ENCODE data around the gene FBF1. TPM values are rescaled to one million over a fixed set of nuclear protein-coding genes. Genes with fewer than 3 reads are reported as not detected.
A peak's percentile ranks its signal among the peaks of the same experiment; 100 is the strongest.
"Not testable (repeated sequence)": the region's sequence is repeated elsewhere in the genome, so short reads cannot be mapped to it uniquely, and the experiment has no call there.

The FBF1 gene
- total RNA-seq, 1 donor from 2014 or later: 3.5 TPM

DNA sequence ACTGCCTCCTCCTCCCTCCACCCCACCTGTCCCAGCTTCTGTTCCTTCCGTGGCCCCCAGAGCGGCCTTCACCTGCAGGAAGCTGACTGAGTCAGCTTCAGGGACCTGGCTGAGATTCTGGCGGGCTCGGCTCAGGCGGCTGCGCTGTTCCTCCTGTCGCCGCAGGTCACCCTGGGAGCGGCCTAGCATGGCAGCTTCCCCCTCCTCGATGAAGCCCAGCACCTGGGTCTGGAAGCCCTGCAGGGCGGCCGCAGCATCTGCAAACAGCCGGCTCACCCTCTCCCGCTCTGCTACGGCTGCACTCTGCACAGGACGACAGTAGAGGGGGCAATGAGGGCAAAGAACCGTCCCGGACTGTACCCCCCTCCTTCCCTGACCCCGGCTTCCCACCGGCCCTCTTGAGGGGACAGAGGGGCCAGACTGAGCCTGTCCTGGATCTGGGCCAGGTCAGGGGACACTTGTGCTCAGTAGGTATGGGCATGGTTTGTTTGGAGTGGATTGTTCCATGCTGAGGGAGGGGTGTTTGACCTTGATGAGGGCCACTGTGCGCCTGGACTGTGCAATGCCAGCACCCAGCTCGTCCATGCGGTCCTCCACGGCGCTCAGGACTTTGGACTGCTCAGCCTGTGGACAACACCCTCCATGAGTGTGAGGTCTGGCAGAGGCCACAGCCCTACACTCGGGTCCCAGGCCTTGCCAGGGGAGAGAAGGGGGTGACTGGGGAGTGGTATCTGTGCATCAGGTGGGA, 64.5 kb downstream of the FBF1 start:
- peak in 1 of 2 donors; percentile 69 for DNase-seq (ENCODE audit: low read depth in 2 of 2)

DNA sequence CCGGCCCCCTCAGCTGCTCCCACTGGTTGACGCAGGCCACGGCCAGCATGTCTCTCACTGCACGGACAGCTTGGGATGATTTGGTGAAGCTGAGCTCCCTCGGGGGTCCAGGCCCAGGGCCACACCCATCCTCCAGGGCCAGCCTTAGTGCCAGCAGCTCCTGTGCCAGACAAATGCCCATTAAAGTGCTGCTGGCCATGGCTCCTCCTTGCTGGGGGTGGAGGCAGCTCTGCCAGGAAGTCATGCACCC, 65.0 kb downstream of the FBF1 start:
- no peak for DNase-seq (ENCODE audit: low read depth in 2 of 2)

DNA sequence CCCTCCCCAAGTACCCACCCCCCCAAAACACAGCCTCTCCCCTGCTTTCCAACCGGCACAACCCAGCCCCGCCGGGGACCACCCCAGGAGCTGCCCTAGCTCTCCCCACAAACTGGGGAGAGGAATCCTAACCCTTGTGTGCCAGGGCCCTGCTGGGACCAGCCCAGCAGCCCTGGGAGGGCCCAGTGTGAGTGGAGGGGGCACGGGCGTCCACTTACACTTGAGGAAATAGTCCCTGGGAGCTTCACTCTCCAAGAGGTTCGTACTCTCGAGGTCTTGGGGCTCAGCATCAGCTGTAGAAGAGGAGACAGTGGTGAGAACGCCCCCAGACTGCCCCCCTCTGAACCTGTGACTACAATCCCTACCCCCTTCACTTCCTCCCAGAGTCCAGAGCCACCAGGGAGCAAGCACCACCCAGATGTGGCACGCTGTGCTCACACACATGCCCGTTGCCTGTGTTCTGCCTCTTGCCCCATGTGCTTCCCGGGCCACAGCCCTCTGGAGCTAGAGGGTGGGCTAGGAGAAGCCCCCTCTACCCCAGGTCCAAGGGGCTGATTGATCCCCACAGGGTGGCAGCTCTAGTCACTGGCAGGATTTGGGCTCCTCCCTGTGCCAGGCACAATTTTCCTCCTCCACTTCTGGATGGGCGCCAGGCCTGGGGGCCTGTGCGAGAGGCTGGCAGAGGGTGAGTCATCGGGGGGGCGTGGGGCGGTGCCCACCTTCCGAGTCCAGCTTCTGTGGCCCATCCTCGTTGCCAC, 65.5 kb downstream of the FBF1 start:
- DNase-seq (ENCODE audit: low read depth in 2 of 2): peak in 1 of 2 donors; percentile 36

DNA sequence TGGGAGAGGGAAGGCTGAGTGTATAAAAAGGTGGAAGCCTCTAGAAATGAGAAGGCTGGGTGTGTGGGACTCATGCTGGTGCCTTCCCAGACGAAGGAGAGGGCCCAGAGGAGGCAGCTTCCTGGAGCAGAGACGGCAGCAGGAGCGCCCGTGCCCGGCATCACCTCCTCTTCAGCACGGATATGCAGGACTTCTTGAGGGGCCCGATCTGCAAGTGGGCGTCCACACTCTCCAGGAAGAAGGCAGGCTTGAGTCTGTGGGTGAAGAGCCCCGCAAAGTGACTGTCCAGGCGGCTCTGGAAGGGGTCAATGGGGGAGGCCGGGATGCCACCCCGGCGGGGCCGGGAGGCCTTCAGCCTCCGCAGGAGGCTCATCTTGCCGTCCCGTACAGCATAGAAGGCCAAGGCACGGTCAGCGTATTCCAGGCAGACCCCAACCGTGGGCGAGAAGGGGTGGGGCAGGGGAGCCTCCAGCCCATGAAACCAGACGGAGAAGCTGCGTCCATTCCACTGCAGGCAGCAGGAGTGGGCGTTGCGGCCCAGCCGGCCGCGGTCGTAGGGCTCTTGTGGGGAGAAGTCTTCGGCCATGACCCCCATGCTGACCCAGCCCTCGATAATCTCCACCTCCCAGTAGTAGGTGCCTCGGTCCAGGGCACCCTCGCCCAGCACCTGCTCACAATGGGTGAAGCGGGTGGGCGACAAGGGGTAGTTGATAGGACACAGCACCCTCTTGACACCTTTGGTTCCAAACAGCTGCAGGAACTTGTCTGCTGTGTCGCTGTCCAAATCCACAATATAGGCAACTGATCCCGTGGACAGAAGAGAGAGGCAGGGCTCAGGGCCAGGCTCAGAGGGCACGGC, 66.3 kb downstream of the FBF1 start:
- no peak for DNase-seq (ENCODE audit: low read depth in 2 of 2)

DNA sequence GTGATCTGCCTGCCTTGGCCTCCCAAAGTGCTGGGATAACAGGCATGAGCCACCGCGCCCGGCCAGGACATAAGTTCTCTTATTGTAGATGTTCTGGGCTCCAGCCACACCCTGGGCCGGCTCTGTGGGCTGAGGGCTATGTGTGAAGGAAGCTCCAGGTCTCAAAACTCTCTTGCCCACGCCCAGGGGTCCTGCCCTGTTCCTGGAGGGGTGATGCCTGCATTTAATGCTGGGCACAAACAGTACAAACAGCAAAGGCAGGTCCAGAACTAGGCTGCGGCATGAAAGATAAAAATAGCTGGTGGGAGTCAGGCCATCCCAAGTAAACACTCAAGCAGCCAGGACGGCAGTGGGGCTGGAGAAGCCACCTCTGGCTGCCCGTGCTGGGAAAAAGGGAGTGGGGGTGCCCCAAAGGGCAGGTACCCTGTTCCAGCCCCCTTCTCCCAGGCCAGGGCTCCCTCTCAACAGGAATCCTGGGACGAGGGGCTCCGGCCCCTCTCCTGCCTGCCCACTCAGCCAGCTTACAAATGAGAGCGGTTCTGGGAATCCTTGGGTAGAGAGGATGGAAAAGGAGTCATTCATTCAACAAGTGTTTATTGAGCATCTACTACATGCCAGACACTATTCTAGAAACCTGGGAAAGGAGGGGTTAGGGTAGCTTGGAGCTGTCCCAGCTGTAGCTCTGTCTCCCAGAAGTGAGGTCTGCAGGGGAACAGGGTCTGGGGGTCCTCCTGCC, 67.1 kb downstream of the FBF1 start:
- no peak for DNase-seq (ENCODE audit: low read depth in 2 of 2)

DNA sequence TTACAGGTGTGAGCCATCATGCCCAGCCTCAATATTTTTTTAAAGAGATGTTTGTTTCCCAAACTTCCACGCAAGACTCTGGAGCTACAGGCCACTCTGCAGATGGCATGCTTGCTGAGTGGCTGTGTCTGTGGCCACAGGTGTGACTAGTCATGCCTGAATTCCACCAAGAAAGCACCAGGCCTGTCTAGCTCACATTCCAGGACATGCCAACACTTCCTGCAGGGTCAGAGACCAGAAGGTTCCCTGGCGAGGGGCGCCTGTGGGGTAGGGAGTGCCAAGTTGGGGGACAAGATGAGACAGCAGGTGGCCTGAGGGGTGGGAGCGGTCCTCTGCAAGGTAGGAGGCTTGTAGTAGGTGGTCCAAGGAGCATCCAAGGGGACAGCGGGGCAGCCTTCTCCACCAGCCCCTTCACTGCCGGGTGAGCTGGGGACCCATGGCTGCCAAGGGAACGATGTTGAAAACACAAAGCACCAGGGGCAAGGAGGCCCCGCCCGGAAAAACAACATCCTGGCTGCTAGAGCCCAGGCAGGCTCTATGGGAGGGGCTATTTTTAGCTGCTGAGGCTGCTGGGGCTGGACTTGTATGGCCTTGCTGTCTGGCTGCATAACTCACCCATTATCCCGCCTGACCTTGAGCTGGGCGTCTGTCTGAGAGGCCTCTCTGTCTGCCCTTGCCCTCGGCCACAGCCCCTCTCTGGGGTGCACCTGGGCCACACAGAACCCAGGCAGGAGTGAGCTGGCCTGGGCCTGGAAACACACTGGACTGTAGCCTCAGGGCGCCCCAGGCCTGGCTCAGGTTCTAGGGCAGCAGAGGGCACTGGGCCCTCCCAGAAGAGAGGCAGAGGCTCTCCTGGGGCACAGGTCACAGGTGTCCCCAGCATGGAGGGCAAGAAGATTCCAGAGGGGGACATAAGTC, 68.1 kb downstream of the FBF1 start:
- peak; percentile 86 to 98 for DNase-seq (ENCODE audit: low read depth in 2 of 2)

DNA sequence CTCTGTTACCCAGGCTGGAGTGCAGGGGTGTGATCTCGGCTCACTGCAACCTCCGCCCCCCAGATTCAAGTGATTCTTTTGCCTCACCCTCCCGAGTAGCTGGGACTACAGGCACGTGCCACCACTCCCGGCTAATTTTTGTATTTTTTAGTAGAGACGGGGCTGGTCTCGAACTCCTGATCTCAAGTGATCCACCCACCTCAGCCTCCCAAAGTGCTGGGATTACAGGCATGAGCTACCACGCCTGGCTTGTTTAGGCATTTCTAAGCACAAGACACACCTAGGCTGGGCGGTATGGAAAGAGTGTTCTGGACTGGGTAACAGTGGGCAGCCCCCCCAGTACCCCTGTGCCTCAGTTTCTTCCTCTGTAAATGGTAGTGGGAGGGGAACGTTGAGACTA, 70.6 kb downstream of the FBF1 start:
- DNase-seq (ENCODE audit: low read depth in 2 of 2): not testable (repeated sequence)

DNA sequence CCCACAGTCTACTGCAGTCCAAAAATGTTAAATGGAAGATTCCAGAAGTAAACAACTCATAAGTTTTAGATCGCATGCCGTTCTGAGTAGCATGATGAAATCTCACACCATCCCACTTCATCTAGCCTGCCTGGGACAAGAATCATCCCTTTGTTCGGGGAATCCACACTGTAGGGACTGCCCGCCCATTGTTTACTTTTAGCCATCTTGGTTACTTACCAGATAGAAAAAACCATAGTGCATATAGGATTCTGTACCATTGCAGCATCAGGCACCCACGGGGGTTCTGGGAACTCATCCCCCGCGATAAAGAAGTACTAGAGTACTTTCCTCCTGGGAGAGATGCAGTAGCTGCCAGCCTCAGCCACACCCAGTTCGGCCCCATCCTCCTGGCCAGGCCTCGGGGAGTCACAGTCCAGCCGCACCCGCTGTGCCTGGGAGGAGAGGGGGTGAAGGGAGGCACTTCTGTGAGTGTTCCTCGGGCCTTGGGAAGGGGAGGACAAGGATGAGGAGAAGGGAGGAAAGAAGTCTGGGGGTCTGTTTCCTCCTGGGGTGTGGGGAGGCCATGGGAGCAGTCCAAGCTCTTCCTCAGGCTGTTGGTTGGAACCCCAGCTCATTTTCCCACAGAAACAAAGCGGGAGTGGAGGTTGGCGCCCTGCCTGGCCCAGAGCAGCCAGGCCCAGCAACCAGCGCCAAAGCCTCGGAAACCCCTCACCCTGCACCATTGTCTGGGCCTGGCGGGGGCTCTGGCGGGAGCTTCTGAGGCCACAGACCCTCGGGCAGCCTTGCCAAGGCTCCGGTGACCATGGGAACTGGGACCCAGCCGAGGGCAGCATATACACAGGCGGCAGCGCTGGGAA, 71.3 kb downstream of the FBF1 start:
- DNase-seq (ENCODE audit: low read depth in 2 of 2): peak; percentile 86 to 91

DNA sequence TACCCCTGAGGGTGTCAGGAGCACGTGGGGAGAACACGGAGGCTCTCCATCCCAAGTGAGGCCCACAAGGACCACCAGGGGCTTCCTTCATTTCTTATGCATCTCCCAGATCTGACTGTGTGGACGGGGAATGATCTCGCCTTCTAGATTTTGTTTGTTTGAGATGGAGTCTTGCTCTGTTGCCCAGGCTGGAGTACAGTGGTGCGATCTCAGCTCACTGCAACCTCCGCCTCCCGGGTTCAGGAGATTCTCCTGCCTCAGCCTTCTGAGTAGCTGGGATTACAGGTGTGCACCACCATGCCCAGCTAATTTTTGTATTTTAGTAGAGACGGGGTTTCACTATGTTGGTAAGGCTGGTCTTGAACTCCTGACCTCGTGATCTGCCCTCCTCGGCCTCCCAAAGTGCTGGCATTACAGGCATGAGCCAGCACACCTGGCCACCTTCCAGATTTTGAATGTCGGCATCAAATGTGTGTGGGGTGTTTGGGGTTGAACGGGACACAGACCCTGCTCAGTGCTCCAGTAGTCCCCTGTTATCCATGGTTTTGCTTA, 72.0 kb downstream of the FBF1 start:
- not testable (repeated sequence) for DNase-seq (ENCODE audit: low read depth in 2 of 2)

DNA sequence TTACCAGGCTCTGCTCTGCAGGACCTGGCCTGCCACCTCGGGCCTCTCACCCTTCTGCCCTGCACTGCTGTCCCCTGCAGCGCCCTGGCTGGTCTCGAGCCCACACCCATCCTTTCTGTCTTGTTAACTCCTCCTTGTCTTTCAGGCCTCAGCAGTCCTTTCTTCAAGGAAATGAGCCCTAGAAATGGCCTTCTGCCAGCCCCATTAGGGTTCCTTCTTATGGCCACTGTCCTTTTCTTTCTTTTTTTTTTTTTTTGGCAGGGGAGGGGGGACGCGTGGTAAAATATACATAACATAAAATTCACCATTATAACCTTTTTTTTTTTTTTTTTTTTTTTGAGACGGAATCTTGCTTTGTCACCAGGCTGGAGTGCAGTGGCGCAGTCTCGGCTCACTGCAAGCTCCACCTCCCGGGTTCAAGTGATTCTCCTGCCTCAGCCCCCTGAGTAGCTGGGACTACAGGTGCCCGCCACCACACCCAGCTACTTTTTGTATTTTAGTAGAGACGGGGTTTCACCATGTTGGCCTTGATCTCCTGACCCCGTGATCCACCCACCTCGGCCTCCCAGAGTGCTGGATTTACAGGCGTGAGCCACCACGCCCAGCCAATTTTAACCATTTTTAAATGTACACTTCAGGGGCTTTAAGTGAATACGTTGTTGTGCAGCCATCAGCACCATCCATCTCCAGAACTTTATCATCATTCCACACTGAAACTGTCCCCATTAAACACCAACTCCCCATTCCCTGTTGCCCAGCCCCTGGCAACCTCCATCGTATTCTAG, 75.2 kb downstream of the FBF1 start:
- DNase-seq (ENCODE audit: low read depth in 2 of 2): not testable (repeated sequence)

DNA sequence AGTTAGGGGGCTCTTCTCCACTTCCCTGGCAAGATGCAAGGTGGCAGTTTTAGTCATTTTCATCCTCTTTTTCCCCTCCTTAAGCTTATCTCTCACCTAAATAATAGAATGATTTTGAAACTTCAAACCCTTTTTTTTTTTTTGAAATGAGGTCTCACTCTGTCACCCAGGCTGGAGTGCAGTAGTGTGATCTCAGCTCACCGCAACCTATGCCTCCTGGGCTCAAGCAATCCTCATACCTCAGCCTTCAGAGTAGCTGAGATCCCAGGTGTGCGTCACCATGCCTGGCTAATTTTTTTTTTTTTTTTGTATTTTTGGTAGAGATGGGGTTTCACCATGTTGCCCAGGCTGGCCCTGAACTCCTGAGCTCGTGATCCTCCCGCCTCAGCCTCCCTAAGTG, 76.0 kb downstream of the FBF1 start:
- DNase-seq (ENCODE audit: low read depth in 2 of 2): not testable (repeated sequence)

DNA sequence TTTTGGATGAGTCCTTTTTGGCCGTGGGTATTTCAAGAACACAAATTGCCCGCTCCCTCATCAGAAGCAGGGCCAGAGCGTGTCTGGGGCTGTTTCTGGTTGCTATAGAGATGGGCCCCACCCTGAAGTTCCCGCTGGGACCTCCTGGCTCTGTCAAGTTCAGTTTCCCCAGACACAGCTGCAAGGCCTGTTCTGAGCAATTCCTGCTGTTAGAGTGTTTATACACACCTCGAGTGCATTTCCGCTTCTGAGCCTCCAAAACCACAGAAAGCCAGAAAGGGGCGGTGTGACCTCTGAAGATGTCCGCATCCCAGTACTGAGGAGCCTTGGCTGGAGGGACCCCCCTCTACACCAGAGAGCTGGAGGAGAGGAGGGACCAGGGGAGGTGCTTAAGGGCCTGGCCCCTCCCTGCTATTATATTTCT, 76.4 kb downstream of the FBF1 start:
- DNase-seq (ENCODE audit: low read depth in 2 of 2): no peak

DNA sequence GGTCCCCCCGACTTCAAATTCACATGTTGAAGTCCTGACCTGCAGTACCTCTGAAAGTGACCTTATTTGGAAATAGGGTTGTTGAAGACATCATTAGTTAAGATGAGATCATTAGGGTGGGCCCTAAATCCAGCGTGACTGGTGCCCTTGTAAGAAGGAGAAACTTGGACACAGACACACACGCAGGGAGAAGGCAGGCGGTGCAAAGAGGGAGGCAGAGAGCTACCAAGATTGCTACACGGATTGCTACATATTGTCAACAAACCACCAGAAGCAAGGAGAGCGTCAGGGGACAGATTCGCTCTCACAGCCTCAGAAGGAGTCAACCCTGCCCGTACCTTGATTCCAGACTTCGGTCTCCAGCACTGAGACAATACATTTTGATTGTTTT, 78.9 kb downstream of the FBF1 start:
- DNase-seq (ENCODE audit: low read depth in 2 of 2): no peak

Other genes with a start within 250 kb of the FBF1 start
- gene ITGB4, start 219.6 kb downstream of the FBF1 start, total RNA-seq: 16.9 and 37.6 TPM in 2 replicates
- gene GALK1, start 175.8 kb downstream of the FBF1 start, total RNA-seq: 85.7 and 96.2 TPM in 2 replicates
- 6.3 and 13.1 TPM in 2 replicates for gene UNK, start 156.2 kb downstream of the FBF1 start, total RNA-seq
- gene UNC13D, start 96.6 kb downstream of the FBF1 start, total RNA-seq: 2.8 and 2.9 TPM in 2 replicates
- 22.3 and 33.9 TPM in 2 replicates for gene WBP2, start 85.7 kb downstream of the FBF1 start, total RNA-seq
- gene TRIM47, start 62.5 kb downstream of the FBF1 start, total RNA-seq: 58.4 and 74.0 TPM in 2 replicates
- 23.0 and 31.9 TPM in 2 replicates for gene TRIM65, start 44.1 kb downstream of the FBF1 start, total RNA-seq
- 25.0 and 35.4 TPM in 2 replicates for gene MRPL38, start 36.2 kb downstream of the FBF1 start, total RNA-seq
- 39.3 and 51.2 TPM in 2 replicates for gene ACOX1, start 38.1 kb upstream of the FBF1 start, total RNA-seq
- 20.7 and 31.5 TPM in 2 replicates for gene TEN1, start 38.2 kb upstream of the FBF1 start, total RNA-seq
- 0.13 and 0.76 TPM in 2 replicates for gene CDK3, start 59.8 kb upstream of the FBF1 start, total RNA-seq
- gene EVPL, start 86.3 kb upstream of the FBF1 start, total RNA-seq: under 0.01 TPM in 1 of 2 replicates, not detected in the other
- 22.6 and 28.7 TPM in 2 replicates for gene SRP68, start 131.5 kb upstream of the FBF1 start, total RNA-seq
- under 0.01 TPM in 2 replicates for gene GALR2, start 133.7 kb upstream of the FBF1 start, total RNA-seq
- gene ZACN, start 138.1 kb upstream of the FBF1 start, total RNA-seq: not detected in 2 replicates
- gene EXOC7, start 162.7 kb upstream of the FBF1 start, total RNA-seq: 58.8 and 89.9 TPM in 2 replicates
- not detected in 2 replicates for gene FOXJ1, start 200.2 kb upstream of the FBF1 start, total RNA-seq

All from dermis microvascular lymphatic vessel endothelial cell (primary cell).